Measurements from ENCODE around the gene ELK3. TPM values are rescaled to one million over a fixed set of nuclear protein-coding genes. Genes with fewer than 3 reads are reported as not detected.

The ELK3 gene
- total and polyA plus RNA-seq, 2 of the 13 experiments (the other 11 are each of a cell fraction or from before 2014, with no cell fraction given) = 2.9 to 3.2 TPM

DNA sequence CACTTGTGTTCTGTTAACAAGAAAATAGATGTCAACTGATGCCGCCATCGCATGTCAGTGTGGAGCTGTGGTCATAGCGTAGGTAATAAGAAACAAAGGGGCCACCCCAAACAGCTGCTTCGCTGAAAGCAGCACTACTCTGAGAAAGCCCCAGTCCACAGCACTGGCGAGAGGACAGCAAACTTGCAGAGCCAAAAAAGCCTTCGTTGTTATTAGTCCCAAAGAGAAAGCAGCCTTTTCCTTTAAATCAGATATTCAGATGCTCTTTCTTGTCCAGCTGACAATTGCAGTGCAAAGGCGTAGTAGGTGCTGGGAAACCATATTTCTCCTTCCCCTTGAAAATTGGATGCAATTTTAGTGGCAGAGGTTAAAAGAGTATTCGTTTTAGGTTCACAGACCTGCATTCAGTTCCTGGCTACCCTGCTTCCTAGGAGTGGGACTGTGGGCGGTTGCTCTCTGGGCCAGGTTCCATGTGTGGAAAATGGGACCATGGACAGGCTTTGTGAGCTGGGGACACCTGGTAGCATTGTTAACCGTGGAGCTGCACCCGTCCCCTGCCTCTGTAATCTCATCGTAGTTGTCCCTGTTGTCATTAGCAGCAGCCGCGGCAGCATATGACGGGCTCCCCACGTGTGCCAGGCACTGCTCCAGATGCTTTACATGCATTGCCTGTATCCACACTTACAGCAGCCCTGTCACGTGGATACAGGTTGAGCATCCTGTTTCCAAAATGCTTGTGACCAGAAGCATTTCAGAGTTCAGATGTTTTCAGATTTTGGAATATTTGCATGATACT lies 54.2 kb downstream of the ELK3 start:
- Histone ChIP-seq H3K27ac (ENCODE audit: extremely low read length, insufficient read depth, low read length) (no peak overlapping the region), H3K4me1 (ENCODE audit: insufficient read depth, low read length) (peaks cover under 1% of the 10 kb centered on the region), H3K27me3 (ENCODE audit: control insufficient read depth in 1 of 2, insufficient read depth in 2 of 2, low read length in 2 of 2) (no peaks in the 10 kb centered on the region), H3K9me3 (ENCODE audit: low read length) (no peaks in the 10 kb centered on the region), H3K9ac (ENCODE audit: insufficient read depth, low read depth, low read length) (no peak overlapping the region), H3K36me3 (replicated peaks in 1 of 2; ENCODE audit: control insufficient read depth in 1 of 2, insufficient read depth in 2 of 2, low read length in 2 of 2) (peaks cover 0 to 4% of the 10 kb centered on the region in 2 experiments; a peak in 1 of 5 replicates), H4K20me1 (ENCODE audit: insufficient read depth, low read length) (no peaks in the 10 kb centered on the region), H3K4me2 (ENCODE audit: low read depth, low read length) (no peak overlapping the region), H3K79me2 (ENCODE audit: insufficient read depth, low read length) (no peaks in the 10 kb centered on the region), H2AFZ (ENCODE audit: low read length) (no peak overlapping the region), H3K4me3 (replicated peaks in 1 of 3; ENCODE audit: insufficient read depth in 1 of 3, low read depth in 2 of 3, low read length in 3 of 3) (no peak overlapping the region)
- ChIA-PET CTCF (ENCODE audit: low intra/inter-chr PET ratio, low total read pairs) (no interaction called here), POLR2A (no interaction called here)
- in situ Hi-C loops (cut with HindIII; ENCODE audit: extremely low pct_ligation_motif_present, low pct_unique_long_range_greater_than_20kb) (no loop called here), intact Hi-C loops (cut with micrococcal nuclease; ENCODE audit: unreplicated experiment) (no loop called here)
- 92% methylated on average over 17 of the region's 17 CpGs for WGBS (ENCODE audit: low lambda C conversion rate)
- TF ChIP-seq PRPF4 (IDR thresholded peaks at IDR 0.05; ENCODE audit: low read depth, low read length, poor library complexity, severe bottlenecking) (no peak), ZNF713 (CRISPR knock-in tag; IDR thresholded peaks at IDR 0.05) (no peak), SIN3A (IDR thresholded peaks at IDR 0.05; ENCODE audit: borderline replicate concordance, low read depth, low read length) (no peak), PPARG (CRISPR knock-in tag; conservative IDR thresholded peaks at IDR 0.05) (no peak), KAT7 (CRISPR knock-in tag; IDR thresholded peaks at IDR 0.05; ENCODE audit: borderline replicate concordance) (no peak), ZNF709 (CRISPR knock-in tag; IDR thresholded peaks at IDR 0.05) (no peak), ZNF841 (CRISPR knock-in tag; IDR thresholded peaks at IDR 0.05; ENCODE audit: borderline replicate concordance) (no peak), NKX3-1 (CRISPR knock-in tag; IDR thresholded peaks at IDR 0.05) (no peak), PCBP2 (optimal IDR thresholded peaks at IDR 0.05; ENCODE audit: low read depth, low read length, poor library complexity, severe bottlenecking) (no peak)
- no TSS peak for BruUV-seq (replicated peaks)
- FAIRE-seq (no peak), DNase-seq (ENCODE audit: low spot score) (no peak), ATAC-seq (no peak)

All from HepG2 (cell line).